NB4 (cell line): ENCODE results near the gene TMEM41A.

Experiments used
- CTCF ChIP-seq: IDR thresholded peaks from one replicate; pipeline ENCODE4 v1.5.1; 2012; ENCODE audit warnings: low read depth, low read length
- MAX ChIP-seq: IDR thresholded peaks from 2 replicates; pipeline ENCODE4 v1.6.1; 2011; ENCODE audit warnings: low read depth, low read length
- POLR2A ChIP-seq: IDR thresholded peaks from 2 replicates; pipeline ENCODE4 v1.6.1; 2011; ENCODE audit warnings: mild to moderate bottlenecking; ENCODE audit not compliant: insufficient read length; ENCODE audit errors: extremely low read depth

GRCh38 chr3:185469542-185469941 is 29.3 kb downstream of the TMEM41A start:
- TF ChIP-seq POLR2A = no peak
- TF ChIP-seq MAX = no peak
- TF ChIP-seq CTCF = no peak
